B cell (primary cell): ENCODE results near the gene OLIG3. TPM values are rescaled to one million over a fixed set of nuclear protein-coding genes. Genes with fewer than 3 reads are reported as not detected.

ENCODE experiments used
- ATAC-seq: fragments of 200-7000 bp; cut with Tn5 transposase; one replicate; pipeline ENCODE4 v1.10.0; 2021; ENCODE audit warnings: low read depth, mild to moderate bottlenecking, moderate number of reproducible peaks, moderate library complexity
- CTCF ChIA-PET: fragments of 350-600 bp; sonication (Branson Sonifier 250); formaldehyde crosslinking; loops from one replicate; lab custom pipeline; 2021; ENCODE audit warnings: antibody characterized with exemption, inconsistent platforms; lab: Charles Lee
- POLR2A ChIA-PET: fragments of 350-600 bp; sonication (Branson Sonifier 250); formaldehyde crosslinking; loops from one replicate; lab custom pipeline; 2021; ENCODE audit warnings: antibody characterized with exemption; lab: Charles Lee
- DNase-seq: peaks from one replicate; pipeline ENCODE4 v3.0.0; 2013
- H2AFZ ChIP-seq: 2 replicates; pipeline ENCODE4 v1.6.1; 2012; ENCODE audit warnings: mild to moderate bottlenecking, low read depth, low read length; ENCODE audit not compliant: insufficient read depth, poor library complexity, severe bottlenecking
- H3K27ac ChIP-seq, 2 donors: 1 replicate in 1 of 2; 2 replicates in 1 of 2; pipeline ENCODE4 v1.5.1; 2012 to 2013; ENCODE audit warnings: low read length in 2 of 2, mild to moderate bottlenecking in 2 of 2, moderate library complexity in 1 of 2
- H3K27me3 ChIP-seq, 4 experiments: fragments of 200-600 bp in 1 of 4; sonication (generic) in 1 of 4; replicated peaks in 1 of 4; 1 replicate in 2 of 4; 2 replicates in 2 of 4; pipeline versions ENCODE4 v1.6.1 to v1.7.0; 2013 to 2016; ENCODE audit warnings: low read length in 3 of 4, mild to moderate bottlenecking in 2 of 4, mixed read lengths in 1 of 4, moderate library complexity in 1 of 4; ENCODE audit not compliant: insufficient read depth in 4 of 4, control insufficient read depth in 3 of 4; ENCODE audit errors: control extremely low read depth in 1 of 4
- H3K36me3 ChIP-seq, 2 experiments: replicated peaks in 1 of 2; 1 replicate in 1 of 2; 2 replicates in 1 of 2; pipeline versions ENCODE4 v1.6.1 to v1.7.1; 2013; ENCODE audit warnings: low read length in 1 of 2; ENCODE audit not compliant: insufficient read depth in 2 of 2, control insufficient read depth in 1 of 2; ENCODE audit errors: control extremely low read depth in 1 of 2, extremely low read depth in 1 of 2
- H3K4me1 ChIP-seq, 2 donors: fragments of 200-600 bp in 1 of 2; sonication (generic) in 1 of 2; 1 replicate in 1 of 2; 2 replicates in 1 of 2; pipeline versions ENCODE4 v1.5.1 to v1.6.1; 2013 to 2017; ENCODE audit warnings: low read length in 2 of 2; ENCODE audit not compliant: control insufficient read depth in 2 of 2, insufficient read depth in 2 of 2
- H3K4me2 ChIP-seq: replicated peaks from 2 replicates; pipeline ENCODE3; 2012; ENCODE audit warnings: mild to moderate bottlenecking, low read depth, low read length; ENCODE audit not compliant: poor library complexity, severe bottlenecking
- H3K4me3 ChIP-seq, 5 experiments: fragments of 200-600 bp in 1 of 5; sonication (generic) in 1 of 5; 1 replicate in 3 of 5; 2 replicates in 2 of 5; pipeline versions ENCODE4 v1.5.1 to v1.7.0; 2011 to 2016; ENCODE audit warnings: low read length in 4 of 5, mild to moderate bottlenecking in 4 of 5, low read depth in 2 of 5, control low read depth in 1 of 5, moderate library complexity in 1 of 5; ENCODE audit not compliant: insufficient read depth in 1 of 5; ENCODE audit errors: control extremely low read depth in 1 of 5, extremely low read depth in 1 of 5
- H3K79me2 ChIP-seq: fragments of 200-600 bp; sonication (generic); one replicate; pipeline ENCODE4 v1.6.0; 2016; ENCODE audit warnings: low read length; ENCODE audit not compliant: control insufficient read depth, insufficient read depth
- H3K9ac ChIP-seq: fragments of 200-600 bp; sonication (generic); 2 replicates; pipeline ENCODE4 v1.6.1; 2017; ENCODE audit warnings: mild to moderate bottlenecking, low read length, moderate library complexity
- H3K9me3 ChIP-seq, 3 donors: one replicate each; pipeline versions ENCODE4 v1.6.1 to v1.7.1; 2013; ENCODE audit warnings: low read length in 2 of 3; ENCODE audit not compliant: control insufficient read depth in 2 of 3, insufficient read depth in 1 of 3; ENCODE audit errors: control extremely low read depth in 1 of 3
- H4K20me1 ChIP-seq: 2 replicates; pipeline ENCODE4 v1.6.0; 2012; ENCODE audit warnings: mild to moderate bottlenecking, low read length; ENCODE audit not compliant: insufficient read depth, control insufficient read depth, poor library complexity, severe bottlenecking
- H3K27ac Mint-ChIP-seq: one replicate; pipeline ENCODE4 v1.8.0; 2021; ENCODE audit warnings: mixed read lengths
- H3K27me3 Mint-ChIP-seq: one replicate; pipeline ENCODE4 v1.8.0; 2021; ENCODE audit warnings: mixed read lengths
- H3K4me1 Mint-ChIP-seq: one replicate; pipeline ENCODE4 v1.8.0; 2021; ENCODE audit warnings: mixed read lengths
- H3K4me3 Mint-ChIP-seq: one replicate; pipeline ENCODE4 v1.8.0; 2021; ENCODE audit warnings: mixed read lengths
- H3K9me3 Mint-ChIP-seq: one replicate; pipeline ENCODE4 v1.8.0; 2022; ENCODE audit warnings: mixed read lengths; ENCODE audit not compliant: insufficient read depth
- CTCF ChIP-seq: fragments of 200-600 bp; IDR thresholded peaks from one replicate; pipeline ENCODE4 v1.8.0; 2022; ENCODE audit warnings: antibody characterized with exemption, mild to moderate bottlenecking
- EZH2 ChIP-seq: IDR thresholded peaks from 2 replicates; pipeline ENCODE4 v1.6.1; 2012; ENCODE audit warnings: borderline replicate concordance, low read depth, mild to moderate bottlenecking, moderate library complexity, low read length; ENCODE audit not compliant: insufficient read depth, poor library complexity, severe bottlenecking
- WGBS: methylation state at CpG from one replicate; pipeline ENCODE4 v1.1.5; 2013; ENCODE audit warnings: missing lambda C conversion rate; ENCODE audit not compliant: insufficient coverage; 5-methylcytosine and 5-hydroxymethylcytosine counted together
- intact Hi-C: fragments of 100-400 bp; cut with micrococcal nuclease; formaldehyde crosslinking; loops from one replicate; pipeline ENCODE4 v1.10.0; 2022
- polyA plus RNA-seq: library from polyadenylated mRNA; depleted of rRNA; stranded (reverse); fragments of >200 nt; gene quantifications from 2 replicates; pipeline ENCODE4 v1.2.3, GENCODE V29; 2012
- total RNA-seq, 2 donors: library from RNA; stranded (reverse); fragments of 120-200 nt in 1 of 2; gene quantifications; 1 replicate in 1 of 2; 2 replicates in 1 of 2; pipeline versions ENCODE4 v1.2.3 to v1.2.4, GENCODE V29; 2013 to 2022

Gene OLIG3
- total and polyA plus RNA-seq, 2 donors (not counting 1 experiment from before 2014, with no cell fraction given), result not detected

GRCh38 chr6:137471497-137471896 lies 22.7 kb downstream of the OLIG3 start:
- intact Hi-C loops, result no loop called here
- Mint-ChIP-seq H3K4me3 (no peak overlapping the region), H3K27ac (no peak overlapping the region), H3K9me3 (no peaks in the 10 kb centered on the region), H3K4me1 (no peaks in the 10 kb centered on the region), H3K27me3 (peaks cover 37% of the 10 kb centered on the region)
- H3K79me2 ChIP-seq, result no peaks in the 10 kb centered on the region
- H3K9me3 ChIP-seq, result no peaks in the 10 kb centered on the region
- H3K9ac ChIP-seq, result no peak overlapping the region
- no peaks in the 10 kb centered on the region for H3K36me3 ChIP-seq
- ChIA-PET POLR2A (interaction anchor here (0.6 kb wide), 1 partner anchor 1250 kb away, joined by 3 read pairs; no protein-coding TSS in a partner anchor), CTCF (no interaction called here)
- peaks cover 0 to 8% (median 3%) of the 10 kb centered on the region in 4 experiments for H3K27me3 ChIP-seq
- H2AFZ ChIP-seq, result no peak overlapping the region
- 80% methylated on average over 3 of the region's 5 CpGs for WGBS
- no peak overlapping the region for H3K4me2 ChIP-seq
- DNase-seq (no peak), ATAC-seq (no peak)
- no peaks in the 10 kb centered on the region for H3K4me1 ChIP-seq
- H3K27ac ChIP-seq, result no peak overlapping the region
- TF ChIP-seq EZH2, result no peak
- H3K4me3 ChIP-seq, result no peak overlapping the region
- no peaks in the 10 kb centered on the region for H4K20me1 ChIP-seq

GRCh38 chr6:137467211-137467610 lies 27.0 kb downstream of the OLIG3 start:
- Histone ChIP-seq H4K20me1 (no peaks in the 10 kb centered on the region), H3K79me2 (no peaks in the 10 kb centered on the region), H3K4me2 (no peak overlapping the region), H2AFZ (no peak overlapping the region), H3K9me3 (no peaks in the 10 kb centered on the region), H3K27ac (no peak overlapping the region), H3K27me3 (peaks cover 0 to 8% (median 1%) of the 10 kb centered on the region in 4 experiments), H3K36me3 (no peaks in the 10 kb centered on the region), H3K4me1 (no peaks in the 10 kb centered on the region), H3K4me3 (no peak overlapping the region), H3K9ac (no peak overlapping the region)
- WGBS, result 95% methylated on average over 3 of the region's 6 CpGs
- Mint-ChIP-seq H3K4me1 (no peaks in the 10 kb centered on the region), H3K27me3 (peaks cover 38% of the 10 kb centered on the region), H3K4me3 (no peak overlapping the region), H3K27ac (no peak overlapping the region), H3K9me3 (no peaks in the 10 kb centered on the region)
- intact Hi-C loops, result no loop called here
- CTCF ChIA-PET, result no interaction called here
- TF ChIP-seq EZH2, result no peak
- no peak for TF ChIP-seq CTCF
- DNase-seq (no peak), ATAC-seq (no peak)
- POLR2A ChIA-PET, result no interaction called here
